Smooth muscle cell (in vitro differentiated cells): ENCODE data around the gene LOXHD1. TPM values are rescaled to one million over a fixed set of nuclear protein-coding genes. Genes with fewer than 3 reads are reported as not detected.

Source experiments
- DNase-seq: peaks from one replicate; lab custom pipeline; 2025; ENCODE audit not compliant: unreplicated experiment; lab: John Stamatoyannopoulos, UW
- H2AFZ ChIP-seq: fragments of 200-600 bp; sonication (generic); 2 replicates; pipeline ENCODE4 v1.6.0; 2016; ENCODE audit warnings: antibody characterized with exemption, low read depth, mild to moderate bottlenecking
- H3F3A ChIP-seq: fragments of 200-600 bp; sonication (generic); 2 replicates; pipeline ENCODE4 v1.6.0; 2017; ENCODE audit warnings: antibody characterized with exemption, low read depth
- H3K27ac ChIP-seq: fragments of 200-600 bp; sonication (generic); 2 replicates; pipeline ENCODE4 v1.5.1; 2016; ENCODE audit warnings: low read depth, mild to moderate bottlenecking
- H3K27me3 ChIP-seq: fragments of 200-600 bp; sonication (generic); 2 replicates; pipeline ENCODE4 v1.6.1; 2016; ENCODE audit warnings: low read depth, mild to moderate bottlenecking
- H3K36me3 ChIP-seq: fragments of 200-600 bp; sonication (generic); 2 replicates; pipeline ENCODE4 v1.5.1; 2016; ENCODE audit warnings: low read depth
- H3K4me1 ChIP-seq: fragments of 200-600 bp; sonication (generic); 2 replicates; pipeline ENCODE4 v1.5.1; 2016; ENCODE audit warnings: low read depth
- H3K4me2 ChIP-seq: fragments of 200-600 bp; sonication (generic); 2 replicates; pipeline ENCODE4 v1.6.0; 2016; ENCODE audit warnings: mild to moderate bottlenecking
- H3K4me3 ChIP-seq: fragments of 200-600 bp; sonication (generic); 2 replicates; pipeline ENCODE4 v1.5.1; 2016; ENCODE audit warnings: mild to moderate bottlenecking
- H3K79me2 ChIP-seq: fragments of 200-600 bp; sonication (generic); 2 replicates; pipeline ENCODE4 v1.6.0; 2016; ENCODE audit warnings: low read depth, mild to moderate bottlenecking
- H3K9ac ChIP-seq: fragments of 200-600 bp; sonication (generic); 2 replicates; pipeline ENCODE4 v1.6.0; 2016; ENCODE audit warnings: low read depth
- H3K9me3 ChIP-seq: fragments of 200-600 bp; sonication (generic); replicated peaks from 2 replicates; pipeline ENCODE4 v1.5.1; 2016; ENCODE audit warnings: low read depth
- H4K20me1 ChIP-seq: fragments of 200-600 bp; sonication (generic); 2 replicates; pipeline ENCODE4 v1.6.0; 2016; ENCODE audit warnings: low read depth
- WGBS: methylation state at CpG from one replicate; pipeline ENCODE4 v1.1.7; 2016; ENCODE audit warnings: low lambda C conversion rate; 5-methylcytosine and 5-hydroxymethylcytosine counted together
- polyA plus RNA-seq: library from polyadenylated mRNA; unstranded; fragments of >200 nt; fragmentation: Nextera tagmentation; extraction: Ambion mirVana; gene quantifications from 2 replicates; pipeline ENCODE4 v1.2.1, GENCODE V29; 2016
- total RNA-seq: library from RNA; depleted of rRNA; stranded (reverse); fragments of >200 nt; gene quantifications from 2 replicates; pipeline ENCODE4 v1.2.3, GENCODE V29; 2014
- TF ChIP-seq, protein P1 (sequence below): fragments of 200-600 bp; sonication (generic); IDR thresholded peaks from 2 replicates; pipeline ENCODE4 v1.5.1; 2017; ENCODE audit warnings: borderline replicate concordance, mild to moderate bottlenecking, antibody characterized with exemption; ENCODE audit not compliant: insufficient read depth, poor library complexity, severe bottlenecking

Gene LOXHD1
- total and polyA plus RNA-seq, 2 experiments from 2014 or later, result not detected

GRCh38 chr18:46485675-46486194, 171.3 kb downstream of the LOXHD1 start:
- no peaks in the 10 kb centered on the region for H3K9me3 ChIP-seq
- no peaks in the 10 kb centered on the region for H3F3A ChIP-seq
- TF ChIP-seq, protein P1, sequence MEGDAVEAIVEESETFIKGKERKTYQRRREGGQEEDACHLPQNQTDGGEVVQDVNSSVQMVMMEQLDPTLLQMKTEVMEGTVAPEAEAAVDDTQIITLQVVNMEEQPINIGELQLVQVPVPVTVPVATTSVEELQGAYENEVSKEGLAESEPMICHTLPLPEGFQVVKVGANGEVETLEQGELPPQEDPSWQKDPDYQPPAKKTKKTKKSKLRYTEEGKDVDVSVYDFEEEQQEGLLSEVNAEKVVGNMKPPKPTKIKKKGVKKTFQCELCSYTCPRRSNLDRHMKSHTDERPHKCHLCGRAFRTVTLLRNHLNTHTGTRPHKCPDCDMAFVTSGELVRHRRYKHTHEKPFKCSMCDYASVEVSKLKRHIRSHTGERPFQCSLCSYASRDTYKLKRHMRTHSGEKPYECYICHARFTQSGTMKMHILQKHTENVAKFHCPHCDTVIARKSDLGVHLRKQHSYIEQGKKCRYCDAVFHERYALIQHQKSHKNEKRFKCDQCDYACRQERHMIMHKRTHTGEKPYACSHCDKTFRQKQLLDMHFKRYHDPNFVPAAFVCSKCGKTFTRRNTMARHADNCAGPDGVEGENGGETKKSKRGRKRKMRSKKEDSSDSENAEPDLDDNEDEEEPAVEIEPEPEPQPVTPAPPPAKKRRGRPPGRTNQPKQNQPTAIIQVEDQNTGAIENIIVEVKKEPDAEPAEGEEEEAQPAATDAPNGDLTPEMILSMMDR, result no peak
- no peak overlapping the region for H3K9ac ChIP-seq
- no peak overlapping the region for H3K4me3 ChIP-seq
- H2AFZ ChIP-seq, result no peak overlapping the region
- H3K4me2 ChIP-seq, result no peak overlapping the region
- no peak overlapping the region for H3K27ac ChIP-seq
- H3K79me2 ChIP-seq, result no peaks in the 10 kb centered on the region
- H3K36me3 ChIP-seq, result no peaks in the 10 kb centered on the region
- no peaks in the 10 kb centered on the region for H4K20me1 ChIP-seq
- peaks cover 24% of the 10 kb centered on the region for H3K27me3 ChIP-seq
- WGBS, result 54% methylated on average over 2 of the region's 2 CpGs
- no peaks in the 10 kb centered on the region for H3K4me1 ChIP-seq
- no peak for DNase-seq

GRCh38 chr18:46484971-46485370, 172.0 kb downstream of the LOXHD1 start:
- Histone ChIP-seq H3K79me2 (no peaks in the 10 kb centered on the region), H3K27ac (no peak overlapping the region), H3K9me3 (no peaks in the 10 kb centered on the region), H3F3A (no peaks in the 10 kb centered on the region), H3K4me1 (no peaks in the 10 kb centered on the region), H3K4me2 (no peak overlapping the region), H3K4me3 (no peak overlapping the region), H3K36me3 (no peaks in the 10 kb centered on the region), H4K20me1 (no peaks in the 10 kb centered on the region), H3K27me3 (peaks cover 27% of the 10 kb centered on the region), H3K9ac (no peak overlapping the region), H2AFZ (no peak overlapping the region)
- TF ChIP-seq, protein P1, result no peak
- DNase-seq, result no peak
- WGBS, result 61% methylated on average over 16 of the region's 16 CpGs

- Histone ChIP-seq H3K27me3 (peaks cover 39% of the 10 kb centered on the region), H3K4me2 (no peak overlapping the region), H2AFZ (no peak overlapping the region), H4K20me1 (no peaks in the 10 kb centered on the region), H3K4me3 (no peak overlapping the region), H3K9me3 (no peaks in the 10 kb centered on the region), H3K36me3 (no peaks in the 10 kb centered on the region), H3K9ac (no peak overlapping the region), H3K79me2 (no peaks in the 10 kb centered on the region), H3F3A (no peaks in the 10 kb centered on the region), H3K27ac (no peak overlapping the region), H3K4me1 (no peaks in the 10 kb centered on the region)
- TF ChIP-seq, protein P1, result no peak
- DNase-seq, result no peak
- WGBS, result 71% methylated on average over 1 of the region's 1 CpG
Observed at GRCh38 chr18:46482831-46483230, 174.2 kb downstream of the LOXHD1 start.

DNA sequence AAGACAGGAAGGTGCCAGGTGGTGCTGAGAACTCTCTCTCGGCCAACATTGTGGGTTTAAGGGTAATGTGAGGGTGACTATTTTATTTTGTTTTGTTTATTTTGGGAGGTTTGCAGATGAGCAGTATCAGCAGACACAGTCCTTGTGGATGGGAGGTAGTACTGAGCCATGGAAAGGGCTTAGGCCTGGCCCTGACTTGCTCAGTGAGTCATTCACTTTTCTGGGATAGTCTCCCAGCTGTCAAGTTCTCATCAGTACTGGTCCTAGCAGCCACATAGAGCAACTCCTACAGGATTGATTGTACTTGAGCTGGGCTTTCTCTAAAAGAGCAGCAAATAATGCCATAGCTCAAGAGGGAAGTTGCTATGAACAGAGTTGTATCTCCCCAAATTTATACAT, 175.2 kb downstream of the LOXHD1 start:
- H3K4me1 ChIP-seq, result no peaks in the 10 kb centered on the region
- H3K36me3 ChIP-seq, result no peaks in the 10 kb centered on the region
- WGBS, result 88% methylated on average over 1 of the region's 1 CpG
- H3F3A ChIP-seq, result no peaks in the 10 kb centered on the region
- TF ChIP-seq, protein P1, result no peak
- H3K27ac ChIP-seq, result no peak overlapping the region
- H3K4me2 ChIP-seq, result no peak overlapping the region
- peaks cover 33% of the 10 kb centered on the region for H3K27me3 ChIP-seq
- H3K4me3 ChIP-seq, result no peak overlapping the region
- no peaks in the 10 kb centered on the region for H3K9me3 ChIP-seq
- no peak for DNase-seq
- H2AFZ ChIP-seq, result no peak overlapping the region
- H4K20me1 ChIP-seq, result no peaks in the 10 kb centered on the region
- H3K79me2 ChIP-seq, result no peaks in the 10 kb centered on the region
- H3K9ac ChIP-seq, result no peak overlapping the region
